Erythroblast (primary cell): ENCODE measurements around the gene KLC1.

Experiments used
- GATA1 ChIP-seq: IDR thresholded peaks from 2 replicates; pipeline ENCODE4 v1.6.1; 2011; ENCODE audit warnings: low read depth, mild to moderate bottlenecking, control low read depth, low read length, moderate library complexity
- POLR2A ChIP-seq: IDR thresholded peaks from 2 replicates; pipeline ENCODE4 v1.6.1; 2011; ENCODE audit warnings: mild to moderate bottlenecking, low read length

GRCh38 chr14:103696070-103696402 lies 67.0 kb downstream of the KLC1 start:
- TF ChIP-seq POLR2A (no peak), GATA1 (no peak)
